ENCODE results near the gene REG4. TPM values are rescaled to one million over a fixed set of nuclear protein-coding genes. Genes with fewer than 3 reads are reported as not detected.
"Not testable (repeated sequence)": the region's sequence is repeated elsewhere in the genome, so short reads cannot be mapped to it uniquely, and the experiment has no call there.

REG4 gene
- total and polyA plus RNA-seq, 2 donors (not counting 1 experiment from before 2014, with no cell fraction given) = not detected

GRCh38 chr1:119858126-119858525 is 46.9 kb upstream of the REG4 start:
- DNase-seq (ENCODE audit: low read depth in 2 of 2) = no peak
- Histone ChIP-seq H3K79me2 (ENCODE audit: control insufficient read depth, insufficient read depth, low read length) (no peaks in the 10 kb centered on the region), H2AFZ (ENCODE audit: low read length) (no peak overlapping the region), H3K4me2 (ENCODE audit: extremely low read depth, insufficient read depth, low read length) (no peak overlapping the region), H3K27ac (ENCODE audit: insufficient read depth, low read length) (no peak overlapping the region), H3K9me3 (ENCODE audit: control insufficient read depth, insufficient read depth, low read depth, low read length) (no peaks in the 10 kb centered on the region), H3K4me1 (ENCODE audit: control insufficient read depth, extremely low read depth, insufficient read depth, low read length) (peaks cover 15% of the 10 kb centered on the region), H3K27me3 (ENCODE audit: control insufficient read depth, insufficient read depth, low read length) (no peaks in the 10 kb centered on the region), H3K36me3 (ENCODE audit: control insufficient read depth, insufficient read depth, low read length) (no peaks in the 10 kb centered on the region), H4K20me1 (ENCODE audit: control insufficient read depth, extremely low read depth, insufficient read depth, low read length) (no peaks in the 10 kb centered on the region), H3K4me3 (replicated peaks in 1 of 4; ENCODE audit: control extremely low read depth in 1 of 4, insufficient read depth in 1 of 4, low read depth in 3 of 4, low read length in 4 of 4) (no peak overlapping the region), H3K9ac (ENCODE audit: insufficient read depth, low read length) (no peak overlapping the region)
- no peak for TF ChIP-seq CTCF (conservative IDR thresholded peaks at IDR 0.05 in 1 of 2, IDR thresholded peaks at IDR 0.05 in 1 of 2; ENCODE audit: low read depth in 1 of 2, low read length in 2 of 2)
- TF ChIP-seq EZH2 (IDR thresholded peaks at IDR 0.05; ENCODE audit: low read length, missing control alignments) = no peak

- no peaks in the 10 kb centered on the region for H3K36me3 ChIP-seq (ENCODE audit: control insufficient read depth, insufficient read depth, low read length)
- no peaks in the 10 kb centered on the region for H3K79me2 ChIP-seq (ENCODE audit: control insufficient read depth, insufficient read depth, low read length)
- H3K27me3 ChIP-seq (ENCODE audit: control insufficient read depth, insufficient read depth, low read length) = no peaks in the 10 kb centered on the region
- no peak overlapping the region for H3K9ac ChIP-seq (ENCODE audit: insufficient read depth, low read length)
- H2AFZ ChIP-seq (ENCODE audit: low read length) = no peak overlapping the region
- H3K4me2 ChIP-seq (ENCODE audit: extremely low read depth, insufficient read depth, low read length) = no peak overlapping the region
- H3K9me3 ChIP-seq (ENCODE audit: control insufficient read depth, insufficient read depth, low read depth, low read length) = no peaks in the 10 kb centered on the region
- TF ChIP-seq EZH2 (IDR thresholded peaks at IDR 0.05; ENCODE audit: low read length, missing control alignments) (no peak), CTCF (conservative IDR thresholded peaks at IDR 0.05 in 1 of 2, IDR thresholded peaks at IDR 0.05 in 1 of 2; ENCODE audit: low read depth in 1 of 2, low read length in 2 of 2) (no peak)
- no peak overlapping the region for H3K4me3 ChIP-seq (replicated peaks in 1 of 4; ENCODE audit: control extremely low read depth in 1 of 4, insufficient read depth in 1 of 4, low read depth in 3 of 4, low read length in 4 of 4)
- DNase-seq (ENCODE audit: low read depth in 2 of 2) = no peak
- no peak overlapping the region for H3K27ac ChIP-seq (ENCODE audit: insufficient read depth, low read length)
- no peaks in the 10 kb centered on the region for H3K4me1 ChIP-seq (ENCODE audit: control insufficient read depth, extremely low read depth, insufficient read depth, low read length)
- H4K20me1 ChIP-seq (ENCODE audit: control insufficient read depth, extremely low read depth, insufficient read depth, low read length) = no peaks in the 10 kb centered on the region
Observed at GRCh38 chr1:119853155-119853554, 41.9 kb upstream of the REG4 start.

GRCh38 chr1:119844206-119844605 is 32.9 kb upstream of the REG4 start:
- not testable (repeated sequence) for H3K9me3 ChIP-seq (ENCODE audit: control insufficient read depth, insufficient read depth, low read depth, low read length); H3K27ac ChIP-seq (ENCODE audit: insufficient read depth, low read length); H3K79me2 ChIP-seq (ENCODE audit: control insufficient read depth, insufficient read depth, low read length); H4K20me1 ChIP-seq (ENCODE audit: control insufficient read depth, extremely low read depth, insufficient read depth, low read length); H3K9ac ChIP-seq (ENCODE audit: insufficient read depth, low read length); H3K4me3 ChIP-seq (replicated peaks in 1 of 4; ENCODE audit: control extremely low read depth in 1 of 4, insufficient read depth in 1 of 4, low read depth in 3 of 4, low read length in 4 of 4); DNase-seq (ENCODE audit: low read depth in 2 of 2); H3K27me3 ChIP-seq (ENCODE audit: control insufficient read depth, insufficient read depth, low read length); H3K36me3 ChIP-seq (ENCODE audit: control insufficient read depth, insufficient read depth, low read length); H3K4me1 ChIP-seq (ENCODE audit: control insufficient read depth, extremely low read depth, insufficient read depth, low read length); H2AFZ ChIP-seq (ENCODE audit: low read length); H3K4me2 ChIP-seq (ENCODE audit: extremely low read depth, insufficient read depth, low read length)
- peak in 1 of 2 donors; percentile 38 for TF ChIP-seq CTCF (conservative IDR thresholded peaks at IDR 0.05 in 1 of 2, IDR thresholded peaks at IDR 0.05 in 1 of 2; ENCODE audit: low read depth in 1 of 2, low read length in 2 of 2)

All from fibroblast of lung (primary cell).